IPS-NIHi11 (cell line): ENCODE results near the gene MACROD1.
"Not testable (repeated sequence)": the region's sequence is repeated elsewhere in the genome, so short reads cannot be mapped to it uniquely, and the experiment has no call there.

Source experiments
- DNase-seq: peaks from one replicate; pipeline ENCODE4 v3.0.0; 2012; ENCODE audit warnings: mixed read lengths, low spot score

Gene MACROD1

DNA sequence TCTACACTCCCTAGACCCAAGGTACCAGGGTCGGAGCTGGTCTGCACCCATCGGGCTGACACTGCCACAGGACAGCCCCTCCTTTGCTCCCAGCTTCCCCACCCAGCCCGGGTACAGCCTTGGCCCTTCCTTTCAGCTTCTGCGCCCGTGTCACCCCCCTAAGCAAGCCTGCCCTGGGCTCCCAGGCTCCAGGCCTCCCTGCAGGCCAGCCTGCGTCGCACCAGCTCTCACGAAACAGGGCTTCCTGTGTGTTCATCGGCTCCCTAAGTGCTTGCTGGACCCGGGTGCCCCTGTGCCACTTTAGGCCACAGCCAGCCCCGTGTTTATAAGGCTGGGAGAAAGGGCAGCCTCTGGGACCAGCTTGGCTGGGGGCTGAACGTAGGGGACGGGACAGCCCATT is 109.1 kb downstream of the MACROD1 start:
- no peak for DNase-seq

DNA sequence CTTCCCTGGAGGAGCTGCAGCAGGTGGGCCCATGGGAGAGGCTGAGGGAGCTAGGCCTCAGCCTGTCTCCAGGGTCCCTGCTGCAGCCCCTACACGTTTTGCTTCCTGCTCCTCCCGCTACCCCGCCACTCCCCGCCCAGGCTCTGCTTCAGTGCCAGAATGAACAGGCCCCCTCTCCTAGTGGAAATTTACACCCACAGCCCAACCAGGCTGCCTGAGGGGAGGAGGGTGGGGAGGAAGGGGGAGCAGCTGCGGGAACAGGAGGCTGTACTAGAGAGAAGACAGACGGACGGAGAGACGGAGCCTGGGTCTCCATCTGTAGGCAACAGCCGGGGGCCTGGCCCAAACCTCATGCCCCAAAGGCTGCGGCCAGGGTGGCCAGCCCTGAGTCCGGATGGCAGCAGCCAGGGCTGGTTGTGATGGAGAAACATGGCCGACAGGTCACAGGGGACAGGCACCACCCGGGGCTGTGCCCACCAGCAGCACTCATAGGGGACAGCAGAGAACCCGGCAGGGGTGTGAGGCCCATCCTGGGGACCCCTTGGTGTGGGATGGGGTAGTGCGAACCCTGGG is 109.6 kb downstream of the MACROD1 start:
- no peak for DNase-seq

DNA sequence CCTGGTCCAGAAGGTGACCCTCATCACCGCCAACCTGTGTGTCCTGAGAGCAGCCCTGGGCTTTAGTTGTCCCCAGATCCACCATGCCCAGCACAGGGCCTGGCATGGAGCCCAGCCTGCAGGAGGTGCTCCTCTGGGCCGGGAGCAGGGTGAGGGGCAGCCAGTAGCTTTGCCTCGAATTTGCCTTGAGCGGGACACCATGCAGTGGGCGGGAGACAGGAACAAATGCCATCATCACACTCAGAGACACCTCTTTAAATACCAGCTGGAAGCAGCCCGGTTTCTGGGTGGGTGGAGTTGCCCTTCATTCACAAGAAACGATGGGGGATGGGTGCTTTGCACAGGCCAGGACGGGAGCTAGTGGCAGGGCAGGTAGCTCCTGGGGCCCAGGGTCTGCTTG is 110.8 kb downstream of the MACROD1 start:
- no peak for DNase-seq

DNA sequence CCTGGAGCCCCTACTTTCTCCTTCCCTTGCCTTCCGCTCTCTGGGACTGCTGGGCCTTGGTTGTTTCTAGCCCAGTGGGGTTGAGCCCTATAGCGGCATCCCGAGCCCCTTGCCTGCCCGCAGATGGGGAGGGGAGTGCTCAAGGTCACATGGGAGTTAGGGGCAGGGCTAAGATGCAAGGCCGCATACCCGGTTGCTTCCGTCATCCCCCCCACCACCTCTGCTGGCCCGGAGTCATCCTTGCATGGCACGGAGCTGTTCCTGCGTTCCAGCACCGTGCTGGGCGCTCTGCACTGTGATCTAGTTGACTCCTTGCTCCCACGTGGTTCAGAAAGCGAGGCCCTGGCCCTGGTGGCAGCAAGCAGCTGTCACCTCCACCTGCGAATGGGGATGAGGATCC is 112.2 kb downstream of the MACROD1 start:
- DNase-seq: peak; percentile 81

DNA sequence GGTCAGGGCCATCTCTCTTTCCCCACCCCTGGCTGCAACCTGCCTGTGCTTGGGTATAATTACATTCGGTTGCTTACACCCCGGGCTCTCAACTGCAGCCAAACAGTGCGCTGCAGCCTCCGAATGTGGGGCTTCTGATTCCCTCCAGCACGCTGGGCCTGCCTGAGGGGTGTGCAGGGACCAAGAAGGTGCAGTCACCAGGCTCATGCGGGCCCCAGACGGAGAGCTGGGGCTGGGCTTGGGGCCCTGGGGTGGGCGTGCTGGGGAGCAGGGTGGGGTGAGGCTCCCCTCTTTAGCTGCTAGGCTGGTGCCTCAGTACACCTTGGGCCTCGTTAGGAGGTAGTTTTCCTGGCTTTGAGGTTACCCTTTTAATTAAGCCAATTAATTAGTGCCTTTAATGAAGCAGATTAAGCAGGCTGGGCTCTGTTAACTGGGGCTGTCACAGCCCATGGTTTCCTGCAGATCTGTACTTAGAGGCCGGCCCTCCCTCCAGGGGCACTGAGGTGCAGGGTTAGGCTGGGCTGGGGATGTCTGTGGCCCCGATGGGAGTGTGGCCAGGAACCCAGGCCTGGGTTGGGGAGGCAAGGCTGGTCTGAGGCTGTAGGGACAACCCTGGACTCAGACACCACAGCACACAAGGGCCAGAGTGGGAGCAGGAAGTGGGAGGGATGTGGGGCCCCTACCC is 112.8 kb downstream of the MACROD1 start:
- DNase-seq: no peak

DNA sequence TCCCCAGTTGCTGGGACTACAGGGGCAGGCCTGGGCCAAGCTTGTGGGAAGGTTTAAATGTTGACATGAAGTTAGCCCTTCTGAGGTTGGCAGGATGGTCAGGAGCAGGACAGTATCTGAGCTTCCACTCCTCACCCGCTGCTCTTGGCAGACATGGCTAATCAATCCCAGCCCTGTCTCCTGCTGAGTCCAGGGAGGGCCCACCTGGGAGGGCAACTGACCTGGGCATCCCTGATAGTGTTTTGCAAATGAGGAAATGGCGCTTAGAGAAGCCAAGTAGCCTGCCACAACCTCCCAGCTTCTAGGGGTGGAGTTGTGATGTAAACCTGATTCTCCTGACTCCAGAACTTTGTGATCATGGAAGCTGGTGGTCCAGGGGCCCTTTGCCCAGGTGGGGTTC is 113.5 kb downstream of the MACROD1 start:
- no peak for DNase-seq

DNA sequence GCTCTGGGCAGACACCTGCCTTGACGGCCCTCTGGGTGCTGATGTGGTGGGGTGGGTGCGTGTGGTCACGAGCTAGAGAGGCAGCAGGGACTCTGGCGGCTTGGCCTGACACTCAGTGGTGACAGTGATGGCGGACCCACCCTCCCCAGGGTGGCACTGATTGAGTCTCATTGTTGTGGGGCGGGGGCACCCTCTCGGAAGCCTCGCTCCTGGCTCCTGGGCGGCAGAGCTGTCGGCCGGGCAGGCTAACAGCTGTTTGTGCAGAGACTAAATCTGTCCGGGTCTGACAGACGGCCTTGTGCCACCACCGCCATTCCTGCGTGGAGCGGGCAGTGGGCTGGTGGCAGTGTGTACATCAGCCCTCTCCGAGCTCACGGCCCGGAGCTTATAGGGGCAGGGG is 114.6 kb downstream of the MACROD1 start:
- no peak for DNase-seq

DNA sequence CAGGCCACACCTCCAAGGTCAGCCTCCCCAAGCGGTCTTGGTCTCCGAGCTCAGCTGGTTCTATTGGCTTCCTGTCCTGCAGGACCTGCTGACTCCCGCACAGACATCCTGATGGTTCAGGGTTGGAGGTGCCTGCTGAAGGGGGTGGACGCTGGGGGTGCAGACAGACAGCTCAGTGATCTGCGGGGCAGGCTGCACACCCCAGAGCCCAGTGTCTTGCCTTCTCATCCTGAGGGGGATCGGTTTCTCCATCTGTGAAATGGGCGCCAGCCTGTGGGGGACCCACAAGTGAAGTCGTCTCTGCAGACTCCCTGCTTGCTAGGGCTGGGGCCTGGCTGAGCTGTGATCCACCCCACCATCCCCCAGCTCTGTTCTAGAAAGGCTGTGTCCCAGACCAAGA is 116.4 kb downstream of the MACROD1 start:
- no peak for DNase-seq

DNA sequence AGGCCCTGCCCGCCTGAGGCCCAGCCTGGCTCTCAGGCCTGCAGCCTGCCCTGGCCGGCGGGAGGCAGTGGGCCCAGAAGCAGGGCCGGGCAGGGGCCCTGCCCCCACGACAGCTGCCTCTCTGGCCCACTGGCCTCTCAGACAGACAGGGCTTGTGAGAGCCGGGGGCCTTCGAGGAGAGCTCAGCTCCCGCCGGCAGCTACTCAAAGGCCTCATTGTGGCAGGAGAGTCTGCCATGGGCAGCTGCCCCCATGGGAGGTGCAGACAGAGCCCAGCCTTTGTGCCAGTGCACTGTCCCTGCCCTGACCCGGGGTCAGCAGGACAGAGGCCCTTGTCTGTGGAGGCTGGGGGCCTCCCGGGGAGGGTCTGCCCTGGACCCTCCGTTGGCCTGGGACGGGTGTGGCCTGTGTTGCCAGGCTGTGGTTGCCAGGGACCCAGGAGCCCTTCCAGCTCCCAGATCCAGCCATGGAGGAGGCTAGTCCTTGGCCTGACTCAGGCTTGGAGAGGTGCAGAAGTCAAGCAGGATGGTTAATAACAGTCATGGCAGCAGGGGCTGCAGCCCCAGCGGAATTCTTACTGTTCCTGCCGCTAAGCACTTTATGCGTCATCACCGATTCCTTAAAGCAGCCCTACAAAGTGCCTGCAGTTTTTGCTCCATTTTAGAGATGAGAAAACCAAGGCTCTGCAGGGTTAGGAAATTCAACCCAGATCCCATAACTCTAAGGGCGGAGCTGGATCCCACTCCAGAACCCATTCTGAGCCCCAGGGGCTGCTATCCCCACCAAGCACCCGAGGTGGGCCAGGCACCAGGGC is 117.7 kb downstream of the MACROD1 start:
- no peak for DNase-seq

DNA sequence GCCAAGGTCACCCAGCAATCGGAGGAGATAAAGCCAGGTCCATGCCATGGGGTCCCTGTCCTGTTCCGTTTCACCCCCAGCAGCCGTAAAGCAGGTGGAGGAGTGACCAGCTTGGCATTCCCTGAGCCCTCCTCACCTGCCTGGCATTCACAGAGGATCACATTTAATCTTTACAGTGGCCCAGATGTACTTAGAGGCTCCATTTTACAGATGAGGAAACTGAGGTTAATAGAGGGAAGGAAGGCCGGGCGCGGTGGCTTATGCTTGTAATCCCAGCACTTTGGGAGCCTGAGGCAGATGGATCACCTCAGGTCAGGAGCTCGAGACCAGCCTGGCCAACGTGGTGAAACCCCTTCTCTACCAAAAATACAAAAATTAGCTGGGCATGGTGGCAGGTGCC is 118.5 kb downstream of the MACROD1 start:
- not testable (repeated sequence) for DNase-seq

DNA sequence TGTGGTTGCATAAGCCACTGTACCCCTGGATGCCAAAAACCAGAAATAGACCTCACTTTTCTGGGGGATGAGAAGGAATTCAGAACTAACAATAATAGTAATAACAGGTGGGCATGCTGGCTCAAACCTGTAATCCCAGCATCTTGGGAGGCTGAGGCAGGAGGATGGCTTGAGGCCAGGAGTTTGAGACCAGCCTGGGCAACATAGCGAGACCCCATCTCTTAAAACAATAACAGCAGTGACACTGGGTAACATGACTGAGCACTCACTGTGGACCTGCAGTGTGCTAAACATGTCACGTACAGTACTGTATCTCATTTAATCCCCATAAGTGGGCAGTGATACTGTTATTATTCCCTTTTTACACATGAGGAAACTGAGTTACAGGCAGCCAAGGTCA is 120.2 kb downstream of the MACROD1 start:
- DNase-seq: no peak

DNA sequence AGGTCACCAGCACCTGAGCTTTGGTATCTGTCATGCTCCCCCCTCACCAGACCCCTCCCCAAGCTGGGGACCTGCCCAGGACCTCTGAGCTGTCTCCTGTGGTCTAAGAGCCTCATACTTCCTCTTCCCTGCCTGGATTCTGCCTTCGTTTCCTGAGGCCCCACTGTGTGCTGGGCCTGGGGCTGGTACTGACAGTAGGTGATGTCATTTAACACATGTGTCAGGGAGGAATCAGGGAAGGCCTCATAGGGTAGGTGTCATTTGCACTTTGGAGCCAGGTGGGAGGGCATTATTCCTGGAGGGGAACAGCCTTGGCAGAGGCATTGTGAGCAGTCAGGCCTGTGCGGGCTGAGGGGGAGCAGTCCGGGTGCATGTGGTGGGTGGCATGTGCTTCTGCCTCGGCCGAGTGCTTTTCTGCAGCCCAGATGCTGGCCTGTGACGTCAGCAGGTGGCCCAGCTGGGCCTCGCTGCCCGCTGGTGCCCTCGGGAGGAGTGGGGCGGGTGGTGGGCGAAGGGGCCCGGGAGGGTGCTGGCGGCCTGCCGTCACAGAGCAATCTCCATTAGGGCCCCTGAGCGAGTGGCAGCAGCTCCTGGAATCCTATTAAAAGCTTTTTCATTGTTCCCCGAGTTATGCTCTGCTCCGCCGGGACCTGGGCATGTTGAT is 121.1 kb downstream of the MACROD1 start:
- DNase-seq: no peak

DNA sequence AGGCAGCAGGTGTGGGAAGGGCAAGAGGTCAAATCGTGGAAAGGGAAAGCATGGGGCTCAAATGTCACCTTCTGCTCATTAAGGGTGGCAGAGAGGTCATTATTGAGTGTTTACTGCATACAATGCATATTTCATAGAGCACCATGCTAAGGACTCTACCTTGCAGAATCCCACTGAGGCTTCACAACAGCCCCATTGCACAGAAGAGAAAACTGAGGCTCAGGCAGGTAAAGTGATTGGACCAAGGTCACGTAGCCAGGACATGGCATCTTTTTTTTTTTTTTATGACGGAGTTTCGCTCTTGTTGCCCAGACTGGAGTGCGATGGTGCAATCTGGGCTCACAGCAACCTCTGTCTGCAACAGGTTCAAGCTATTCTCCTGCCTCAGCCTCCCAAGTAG is 122.4 kb downstream of the MACROD1 start:
- no peak for DNase-seq

DNA sequence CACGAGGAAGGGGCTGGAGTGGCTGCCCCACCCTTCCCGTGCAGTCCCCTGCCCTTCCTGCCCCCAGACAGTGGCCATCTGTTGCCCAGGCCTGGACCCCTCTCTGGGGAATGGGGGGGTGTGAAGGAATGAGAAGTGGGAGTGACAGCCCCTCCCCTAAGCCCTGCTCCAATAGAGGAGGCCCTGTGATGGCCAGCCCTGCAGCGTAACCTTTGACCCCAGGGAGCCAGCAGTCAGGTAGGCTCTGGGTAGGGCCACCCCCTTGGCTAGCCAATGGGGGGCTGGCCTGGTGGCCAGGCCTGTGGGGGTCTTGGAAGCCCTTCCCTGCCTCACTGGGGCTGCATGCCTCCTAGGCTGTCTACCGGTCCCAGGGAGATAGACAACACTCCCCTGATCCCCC is 123.6 kb downstream of the MACROD1 start:
- no peak for DNase-seq

DNA sequence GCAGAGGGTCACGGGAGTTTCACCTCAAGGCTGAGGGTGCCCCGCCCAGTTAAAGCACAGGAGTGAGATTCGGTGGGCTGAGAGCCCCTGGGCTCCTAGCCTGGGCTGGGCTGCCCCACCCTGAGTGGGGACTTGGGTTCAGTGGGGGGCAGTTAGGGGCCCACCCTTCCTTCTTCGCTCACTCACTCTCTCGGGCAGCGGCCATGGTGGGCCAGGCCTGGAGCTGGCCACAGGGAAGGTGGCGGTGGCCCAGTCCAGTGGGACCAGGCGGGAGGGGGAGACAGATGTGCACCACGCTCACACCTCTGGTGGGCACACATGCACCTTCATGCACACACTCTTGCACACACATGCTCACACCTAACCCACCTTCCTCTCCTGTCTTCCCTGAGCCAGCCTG is 124.1 kb downstream of the MACROD1 start:
- no peak for DNase-seq

DNA sequence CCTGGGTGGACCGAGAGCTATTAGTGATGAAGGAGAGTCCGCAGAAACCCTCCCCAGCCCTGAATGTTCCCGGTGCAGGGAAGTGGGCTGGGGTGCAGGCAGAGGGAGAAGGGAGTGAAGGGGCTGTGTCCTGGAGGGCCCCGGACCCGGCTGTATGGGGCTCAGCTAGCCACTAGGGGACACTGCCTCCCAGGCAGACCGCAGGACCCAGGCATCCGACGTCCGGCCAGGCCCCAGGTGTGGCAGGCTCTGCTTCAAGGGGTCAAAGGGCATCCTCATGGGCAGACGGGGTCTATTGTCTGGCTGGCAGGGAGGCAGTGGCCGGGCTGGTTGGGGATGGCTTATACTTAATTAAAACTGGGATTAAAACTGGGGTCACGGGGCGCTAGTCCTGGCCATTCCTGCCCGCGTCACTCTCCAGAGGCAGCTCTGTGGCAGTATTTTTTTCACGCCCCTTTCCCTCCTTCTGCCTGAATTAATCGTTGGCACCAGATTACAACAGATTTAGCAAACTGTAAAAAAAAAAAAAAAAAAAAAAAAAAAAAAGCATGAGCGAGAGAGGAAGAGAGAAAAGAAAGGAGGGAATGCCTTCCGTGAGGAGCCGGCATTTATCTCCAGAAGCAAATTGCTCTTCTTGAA is 125.1 kb downstream of the MACROD1 start:
- peak; percentile 83 for DNase-seq

DNA sequence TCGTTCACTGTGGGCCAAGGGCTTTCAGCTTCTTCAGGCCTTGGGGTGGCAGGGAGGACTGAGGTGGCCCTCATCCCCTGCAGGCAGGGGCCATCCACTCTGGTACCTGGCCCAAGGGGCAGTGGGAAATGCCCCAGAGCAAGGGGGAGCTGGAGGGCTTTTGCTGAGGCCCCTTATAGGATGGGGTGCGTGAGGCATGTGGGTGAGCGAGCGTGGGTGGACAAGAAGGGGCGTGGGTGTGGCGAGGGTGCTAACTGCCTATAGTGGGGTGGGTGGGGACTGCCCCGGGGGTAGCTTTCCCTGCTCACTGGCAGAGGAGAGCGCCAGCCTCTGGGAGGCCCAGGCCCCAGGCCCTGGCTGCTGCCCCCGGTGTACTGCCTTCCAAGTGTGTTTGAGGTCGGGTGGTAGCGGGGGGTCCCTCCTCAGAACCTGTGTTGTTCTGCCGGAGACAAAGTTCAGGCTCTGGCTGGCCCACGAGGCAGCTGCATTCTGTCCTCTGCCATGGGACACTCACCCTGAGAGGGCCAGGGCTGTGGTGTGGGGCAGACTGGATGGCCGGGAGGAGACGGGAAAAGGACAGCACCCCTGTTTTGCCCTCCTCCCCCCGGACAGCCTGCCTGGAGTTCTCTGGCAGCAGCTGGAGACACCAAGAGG is 126.8 kb downstream of the MACROD1 start:
- no peak for DNase-seq

DNA sequence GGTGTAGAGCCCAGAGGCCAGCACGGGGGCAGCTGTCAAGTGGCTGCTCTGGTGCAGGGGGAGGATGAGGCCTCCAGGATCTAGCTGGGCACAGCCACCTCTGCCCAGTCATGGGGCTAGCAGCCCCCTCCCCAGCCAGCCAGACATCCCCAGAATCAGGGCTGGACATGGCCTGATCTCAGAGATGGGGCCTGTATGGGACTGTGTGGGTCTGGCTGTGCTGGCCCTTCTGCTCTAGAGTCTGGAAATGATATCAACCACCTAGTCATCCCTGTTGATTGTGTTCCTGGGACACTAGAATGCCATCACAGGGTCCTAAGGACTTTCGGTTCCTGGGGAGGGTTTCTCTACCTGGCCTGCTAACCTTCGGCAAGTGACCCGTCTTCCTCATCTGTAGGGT is 127.4 kb downstream of the MACROD1 start:
- no peak for DNase-seq

DNA sequence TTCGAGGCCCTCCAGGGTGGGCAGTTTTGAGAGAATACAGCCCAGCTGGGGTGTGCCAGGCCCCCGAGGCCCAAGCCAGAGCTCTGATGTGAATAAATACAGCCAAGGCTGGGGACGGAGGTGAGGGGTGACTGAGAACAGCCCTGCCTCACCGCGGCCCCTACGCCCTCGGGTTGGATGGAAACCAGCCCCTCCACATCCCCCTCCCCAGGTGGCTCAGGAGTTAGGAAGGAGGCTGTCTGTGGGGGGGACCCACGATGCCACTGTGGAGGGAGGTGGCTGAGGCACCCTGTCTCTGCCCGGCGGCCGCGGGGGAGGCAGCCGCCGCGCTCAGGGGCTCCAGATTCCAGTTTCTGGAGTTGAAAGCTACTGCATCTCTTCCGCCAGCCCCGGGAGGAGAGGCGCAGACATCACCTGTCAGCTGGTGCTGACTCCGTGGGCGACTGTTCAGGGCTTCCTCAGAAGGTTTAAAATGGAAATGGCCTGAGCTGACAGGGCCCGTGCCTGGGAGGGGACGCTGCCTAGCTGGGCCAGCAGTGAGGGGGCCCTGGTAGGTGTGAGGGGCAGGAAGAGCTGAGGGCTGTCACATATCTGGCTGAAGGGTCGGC is 128.8 kb downstream of the MACROD1 start:
- no peak for DNase-seq

DNA sequence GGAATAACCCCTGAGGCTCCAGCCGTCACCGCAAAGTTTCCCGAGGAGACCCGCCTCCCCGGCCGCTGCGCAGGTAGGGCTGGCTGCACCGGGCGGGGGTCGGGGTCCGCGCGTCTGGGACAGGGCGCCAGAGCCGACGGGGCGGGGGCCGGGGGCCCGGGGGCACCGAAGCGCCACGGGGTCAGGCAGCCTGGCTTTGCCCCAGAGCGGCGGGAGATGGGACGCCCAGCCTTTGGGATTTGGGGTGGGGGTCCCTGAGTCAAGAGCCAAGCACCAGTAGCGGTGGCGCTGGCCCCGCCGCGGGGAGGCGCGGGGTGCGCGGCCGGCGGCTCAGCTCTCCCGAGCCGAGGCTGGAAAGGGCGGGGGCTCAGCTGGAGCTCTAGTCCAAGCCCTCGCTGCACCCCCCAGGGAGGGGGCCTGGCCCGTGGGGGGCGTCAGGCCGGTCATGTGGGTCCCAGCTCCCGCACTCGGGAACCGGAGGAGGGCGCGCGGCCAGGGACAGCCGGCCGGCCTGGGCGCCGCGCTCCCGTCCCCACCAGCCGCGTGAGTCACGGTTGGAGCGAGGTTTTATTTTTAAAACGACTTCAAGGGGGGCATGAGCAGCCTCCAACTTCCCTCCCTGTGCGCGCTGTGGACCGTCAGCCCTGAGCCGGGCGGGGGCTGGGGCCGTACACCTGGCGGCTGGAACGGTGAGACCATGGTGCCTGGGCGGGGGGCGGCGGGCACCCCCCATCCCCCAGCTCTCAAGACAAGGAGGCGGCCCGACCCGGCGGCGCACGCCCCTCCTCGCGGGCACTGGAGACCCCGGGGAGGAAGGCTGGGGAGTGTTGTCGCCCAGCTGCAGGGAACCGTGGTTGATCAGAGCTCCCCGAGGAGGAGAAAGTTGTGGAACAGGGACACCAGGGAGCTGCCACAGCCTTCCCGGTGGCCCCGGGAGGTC is 129.6 kb downstream of the MACROD1 start:
- DNase-seq: peak; percentile 68
